C4-2B (cell line): ENCODE data around the gene FZR1.

ENCODE experiments used
- H3K27ac ChIP-seq: fragments of 450-650 bp; 2 replicates; pipeline ENCODE4 v1.5.1; 2017
- CTCF ChIP-seq: fragments of 450-650 bp; conservative IDR thresholded peaks from 2 replicates; pipeline ENCODE4 v1.5.1; 2017; ENCODE audit warnings: mild to moderate bottlenecking
- ZFX ChIP-seq: fragments of 450-650 bp; IDR thresholded peaks from 2 replicates; pipeline ENCODE4 v1.6.1; 2017

Gene FZR1

GRCh38 chr19:3508771-3509535 lies 2.8 kb downstream of the FZR1 start:
- TF ChIP-seq ZFX, result no peak
- no peak overlapping the region for H3K27ac ChIP-seq

- no peak for TF ChIP-seq ZFX
- TF ChIP-seq CTCF, result no peak
- no peak overlapping the region for H3K27ac ChIP-seq
These were observed 3.5 kb downstream of the FZR1 start for GRCh38 chr19:3509566-3509989.

- TF ChIP-seq ZFX (no peak), CTCF (no peak)
- H3K27ac ChIP-seq, result no peak overlapping the region
These were observed 4.6 kb downstream of the FZR1 start for GRCh38 chr19:3510727-3511126.

- TF ChIP-seq CTCF (no peak), ZFX (no peak)
- H3K27ac ChIP-seq, result no peak overlapping the region
These were observed 5.6 kb downstream of the FZR1 start for GRCh38 chr19:3511506-3512251.

GRCh38 chr19:3512562-3513228 lies 6.6 kb downstream of the FZR1 start:
- TF ChIP-seq ZFX, result no peak
- TF ChIP-seq CTCF, result no peak
- no peak overlapping the region for H3K27ac ChIP-seq

- H3K27ac ChIP-seq, result no peak overlapping the region
- TF ChIP-seq ZFX (no peak), CTCF (no peak)
These were observed 7.4 kb downstream of the FZR1 start for GRCh38 chr19:3513229-3514140.

GRCh38 chr19:3514930-3515329 lies 8.8 kb downstream of the FZR1 start:
- TF ChIP-seq CTCF, result no peak
- TF ChIP-seq ZFX, result no peak
- H3K27ac ChIP-seq, result no peak overlapping the region
